NCI-H2227 (cell line): ENCODE results near the gene EXOC4.
A peak's percentile ranks its signal among the peaks of the same experiment; 100 is the strongest.
"Not testable (repeated sequence)": the region's sequence is repeated elsewhere in the genome, so short reads cannot be mapped to it uniquely, and the experiment has no call there.

Source experiments
- DNase-seq: peaks from one replicate; lab custom pipeline; 2025; ENCODE audit not compliant: unreplicated experiment; lab: John Stamatoyannopoulos, UW

EXOC4 gene

DNA sequence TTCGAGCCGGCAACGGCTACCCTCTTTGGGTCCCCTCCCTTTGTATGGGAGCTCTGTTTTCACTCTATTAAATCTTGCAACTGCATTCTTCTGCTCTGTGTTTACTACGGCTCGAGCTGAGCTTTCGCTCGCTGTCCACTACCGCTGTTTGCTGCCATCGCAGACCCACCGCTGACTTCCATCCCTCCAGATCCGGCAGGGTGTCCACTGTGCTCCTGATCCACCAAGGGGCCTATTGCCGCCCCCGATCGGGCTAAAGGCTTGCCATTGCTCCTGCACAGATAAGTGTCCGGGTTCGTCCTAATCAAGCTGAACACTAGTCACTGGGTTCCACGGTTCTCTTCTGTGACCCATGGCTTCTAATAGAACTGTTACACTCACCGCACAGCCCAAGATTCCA, 653.7 kb downstream of the EXOC4 start:
- not testable (repeated sequence) for DNase-seq

DNA sequence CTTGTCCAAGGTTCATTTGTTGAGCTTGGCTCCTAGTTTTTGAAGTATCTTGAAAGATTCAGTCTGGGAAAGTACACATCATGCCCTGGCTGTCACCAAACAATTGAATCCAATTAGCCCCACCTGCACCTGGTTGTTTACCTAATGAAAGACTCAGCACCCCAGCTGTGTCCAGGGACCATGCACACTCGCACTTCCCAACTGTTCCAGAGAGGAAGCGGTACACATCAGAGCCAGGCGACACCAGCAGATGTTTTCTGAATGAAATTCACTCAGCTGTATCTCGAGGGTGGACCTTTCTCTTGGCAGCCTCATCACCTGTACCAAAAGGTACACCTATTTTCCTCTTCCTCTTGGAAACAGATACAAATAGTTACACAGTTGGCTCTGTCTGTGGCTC, 657.9 kb downstream of the EXOC4 start:
- peak; percentile 45 for DNase-seq

DNA sequence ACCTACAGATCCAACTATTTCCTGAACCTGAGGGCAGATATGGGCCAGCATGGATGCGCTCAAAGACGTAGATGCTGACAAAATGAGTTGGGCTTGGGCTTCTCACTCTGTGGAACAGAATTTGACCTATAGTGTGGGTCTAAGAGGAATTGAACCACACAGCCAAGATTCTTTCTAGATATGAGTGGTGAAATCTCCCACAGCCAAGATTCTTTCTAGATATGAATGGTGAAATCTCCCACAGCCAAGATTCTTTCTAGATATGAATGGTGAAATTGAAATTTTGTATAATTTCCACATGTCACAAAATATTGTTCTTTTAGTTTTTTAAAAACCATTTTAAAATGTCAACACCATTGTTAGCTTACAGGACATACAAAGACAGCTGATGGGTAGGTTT, 658.8 kb downstream of the EXOC4 start:
- no peak for DNase-seq

DNA sequence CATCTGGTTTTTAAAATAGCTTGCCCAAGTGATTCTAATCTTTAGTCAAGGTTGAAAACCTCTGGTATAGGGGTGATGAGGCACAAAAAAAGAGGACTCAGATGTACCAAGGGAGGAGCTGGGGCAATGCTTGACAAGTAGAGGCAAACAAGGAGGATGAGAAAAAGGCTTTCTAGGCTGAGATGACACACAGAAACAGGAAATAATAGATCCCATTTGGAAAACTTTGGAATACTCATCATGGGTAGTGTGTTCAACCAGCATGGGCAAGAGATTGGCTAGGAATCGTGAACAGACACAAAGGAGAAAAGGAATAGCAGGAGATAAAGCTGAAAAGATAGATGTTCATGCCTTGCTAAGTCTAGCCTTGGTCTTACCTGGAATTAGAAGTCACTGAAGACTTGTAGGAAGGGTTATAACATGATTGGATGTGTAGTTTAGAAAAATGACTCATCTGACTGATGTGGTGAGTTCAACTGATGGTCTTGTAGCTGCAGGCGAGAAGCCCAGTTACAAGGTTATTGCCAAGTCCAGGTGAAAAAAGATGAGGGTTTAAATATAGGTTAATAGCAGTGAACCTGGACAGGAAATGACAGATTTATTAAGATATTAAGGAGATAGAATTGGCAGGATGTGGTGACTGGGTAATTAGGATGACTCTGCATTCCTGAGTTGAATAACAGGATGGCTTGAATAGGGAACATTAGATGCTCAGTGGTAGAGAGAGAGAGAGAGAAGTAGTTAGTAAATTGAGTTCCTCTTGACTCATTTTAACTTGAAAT, 660.2 kb downstream of the EXOC4 start:
- DNase-seq, result no peak

DNA sequence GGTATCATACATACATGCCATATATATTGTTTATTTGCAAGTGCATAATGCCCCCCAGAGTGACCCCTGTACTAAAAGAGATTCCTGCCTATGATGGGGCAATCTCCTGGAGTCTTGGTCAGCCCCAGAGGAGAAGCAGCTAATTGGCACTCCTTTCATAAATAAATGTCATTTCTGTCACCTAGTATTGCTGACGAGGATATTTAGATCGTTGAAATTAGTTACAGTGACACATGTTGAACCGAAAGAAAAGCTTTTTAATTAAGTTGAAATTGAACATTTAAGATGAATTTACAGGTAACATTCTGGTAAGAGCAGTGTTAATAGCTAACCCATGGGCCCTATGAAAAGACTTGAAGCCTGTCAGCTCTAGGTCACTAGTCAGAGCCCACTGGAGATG, 663.7 kb downstream of the EXOC4 start:
- no peak for DNase-seq

DNA sequence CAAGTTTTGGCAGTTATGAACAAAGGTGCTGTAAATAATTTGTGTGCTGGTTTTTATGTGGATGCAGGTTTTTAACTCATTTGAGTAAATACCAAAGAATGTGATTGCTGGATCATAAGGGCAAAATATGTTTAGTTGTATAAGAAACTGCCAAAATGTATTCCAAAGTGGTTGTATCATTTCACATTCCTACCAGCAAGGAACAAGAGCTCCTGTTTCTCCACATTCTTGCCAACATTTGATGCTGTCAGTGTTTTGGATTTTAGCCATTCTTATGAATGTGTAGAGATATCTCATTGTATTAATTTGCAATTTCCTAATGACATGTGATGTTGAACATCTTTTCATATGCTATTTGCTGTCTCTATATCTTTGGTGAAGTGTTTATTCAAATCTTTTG, 666.9 kb downstream of the EXOC4 start:
- no peak for DNase-seq

DNA sequence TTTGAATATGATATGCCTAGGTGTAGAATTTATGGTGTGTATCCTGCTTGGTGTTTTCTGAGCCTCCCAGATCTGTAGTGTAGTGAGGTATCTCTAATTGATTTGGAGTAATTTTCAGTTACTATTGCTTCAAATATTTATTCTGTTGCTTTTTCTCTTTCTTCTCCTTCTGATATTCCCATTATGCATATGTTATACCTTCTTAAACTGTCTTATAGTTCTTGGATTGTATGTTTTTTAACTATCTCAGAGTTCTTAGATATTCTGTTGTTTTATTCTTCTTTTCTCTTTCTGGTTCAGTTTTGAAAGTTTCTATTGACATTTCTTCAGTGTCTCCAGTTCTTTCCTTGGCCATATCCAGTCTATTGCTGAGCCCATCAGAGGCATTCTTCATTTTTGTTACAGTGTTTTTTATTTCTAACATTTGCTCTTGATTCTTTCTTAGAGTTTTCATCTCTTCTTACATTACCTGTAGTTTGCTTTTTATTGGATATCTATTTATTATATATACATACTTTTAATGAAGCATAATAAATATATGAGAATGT, 668.8 kb downstream of the EXOC4 start:
- no peak for DNase-seq

DNA sequence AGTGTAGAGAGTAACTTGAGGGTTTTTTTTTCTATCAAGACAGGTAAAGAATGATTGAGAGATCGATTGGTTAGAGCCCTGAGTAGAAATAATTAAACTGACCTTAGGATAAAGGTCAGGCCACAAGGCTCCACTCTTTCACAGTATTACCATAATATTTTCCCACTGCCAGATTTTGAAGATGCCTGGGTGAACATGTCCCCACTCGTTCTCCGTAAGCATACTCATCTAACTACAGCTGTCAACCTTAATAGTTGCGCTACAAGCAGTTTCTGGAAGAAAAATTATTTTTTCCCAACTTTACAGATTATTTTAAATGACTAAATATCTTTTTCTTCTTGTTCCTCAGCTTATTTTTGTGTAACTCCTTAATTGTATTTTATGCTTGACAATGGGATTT, 671.1 kb downstream of the EXOC4 start:
- no peak for DNase-seq

DNA sequence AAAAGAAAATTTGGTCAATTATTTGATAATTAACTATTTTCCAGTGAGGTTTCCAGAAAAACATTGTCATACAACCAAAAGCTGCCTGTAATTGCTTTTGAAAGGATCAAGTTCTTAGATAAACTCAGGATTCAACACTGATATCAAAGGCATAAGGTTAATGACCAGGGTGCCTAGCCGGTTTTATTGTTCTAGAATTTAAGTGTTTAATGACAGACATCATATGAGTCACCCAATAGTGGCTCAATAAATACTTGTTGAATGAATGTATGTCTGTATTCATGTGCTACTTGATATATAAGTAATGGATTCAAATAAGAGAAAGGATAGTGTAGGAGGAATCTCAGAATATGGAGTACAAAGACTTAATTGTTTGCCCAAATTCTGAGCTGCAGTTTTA, 678.2 kb downstream of the EXOC4 start:
- DNase-seq, result no peak

DNA sequence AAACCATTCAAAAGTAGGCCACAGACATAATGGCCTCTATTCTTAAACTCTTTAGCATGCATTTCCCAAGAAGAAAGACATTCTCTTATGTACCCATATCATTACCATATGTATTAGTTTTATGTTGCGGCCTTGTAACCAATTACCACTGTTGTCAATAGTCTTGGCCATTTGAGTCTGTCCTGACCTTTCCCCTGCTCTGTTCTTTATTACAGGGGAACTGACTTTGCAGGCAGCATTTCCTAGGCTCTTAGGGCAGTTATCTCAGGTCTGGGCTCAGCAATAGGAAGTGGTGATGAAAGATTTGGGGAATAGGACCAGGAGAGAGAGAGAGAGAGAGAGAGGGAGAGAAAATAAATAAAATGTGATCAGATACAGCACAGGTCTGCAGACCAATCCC, 679.7 kb downstream of the EXOC4 start:
- no peak for DNase-seq

DNA sequence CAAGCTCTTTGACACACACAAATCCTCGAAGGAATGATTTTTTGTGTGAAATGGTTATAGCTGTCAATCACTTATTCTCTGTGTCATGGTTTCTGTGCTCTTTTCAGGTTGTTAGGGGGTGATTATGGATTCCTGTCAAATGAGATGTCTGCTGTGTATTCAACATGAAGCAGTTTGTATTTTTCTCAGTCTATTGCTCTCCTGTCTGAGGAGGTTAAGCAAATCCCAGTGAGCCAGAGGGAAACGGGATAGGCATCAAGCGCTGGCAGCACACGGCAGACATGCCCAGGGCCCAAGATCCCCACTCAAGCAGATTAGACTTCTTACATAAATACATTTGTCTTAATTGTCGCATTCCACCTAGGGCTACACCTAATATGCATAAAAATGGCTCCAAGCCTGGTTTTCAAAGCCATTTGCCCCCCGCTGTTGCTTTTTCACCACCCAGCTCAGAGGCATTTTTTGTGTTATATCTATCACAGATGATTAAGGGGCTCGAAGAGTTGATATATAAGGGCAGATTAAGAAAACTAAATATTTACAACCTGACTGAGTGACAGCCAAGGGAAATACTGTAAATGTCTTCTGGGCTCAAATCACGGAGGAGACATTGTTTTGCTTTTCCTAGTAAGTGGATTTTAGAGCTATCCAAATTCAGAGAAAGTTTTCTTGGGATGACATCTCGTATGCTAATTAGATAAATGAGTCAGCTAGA, 681.5 kb downstream of the EXOC4 start:
- DNase-seq, result no peak

DNA sequence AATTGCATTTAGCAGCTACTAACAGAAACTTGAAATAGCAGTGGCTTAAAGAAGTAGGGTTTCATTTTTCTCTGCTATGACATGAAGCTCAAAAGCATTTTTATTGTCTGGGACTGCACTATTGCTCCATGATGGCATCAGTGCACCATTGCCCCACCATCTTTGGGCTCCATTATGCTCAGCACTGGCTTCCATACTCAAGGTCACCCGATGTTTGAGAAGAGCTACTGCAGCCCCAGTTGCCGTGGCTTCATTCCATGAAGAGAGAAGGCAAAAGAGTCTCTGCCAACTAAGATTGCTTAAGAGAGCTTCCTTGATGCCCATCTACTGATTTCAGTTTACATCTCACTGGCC, 682.1 kb downstream of the EXOC4 start:
- DNase-seq, result no peak

DNA sequence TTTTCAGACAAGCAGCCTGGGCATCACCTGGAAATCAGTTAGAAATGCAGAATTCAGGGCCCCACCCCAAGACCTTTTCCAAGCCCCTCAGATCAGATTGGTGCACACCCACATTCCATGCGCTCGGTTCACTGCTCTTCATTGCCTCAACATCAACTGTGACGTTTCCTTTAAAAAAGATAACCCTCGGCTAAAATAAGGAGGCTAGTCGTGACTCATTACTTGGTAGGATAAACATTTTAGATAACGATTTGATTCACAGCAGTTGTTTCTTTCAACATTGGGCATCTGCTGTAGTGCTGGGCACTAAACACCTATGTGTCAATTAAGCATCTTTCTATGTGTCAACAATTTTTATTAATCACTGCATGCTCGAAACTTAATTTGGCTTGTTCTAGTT, 683.2 kb downstream of the EXOC4 start:
- DNase-seq, result no peak

DNA sequence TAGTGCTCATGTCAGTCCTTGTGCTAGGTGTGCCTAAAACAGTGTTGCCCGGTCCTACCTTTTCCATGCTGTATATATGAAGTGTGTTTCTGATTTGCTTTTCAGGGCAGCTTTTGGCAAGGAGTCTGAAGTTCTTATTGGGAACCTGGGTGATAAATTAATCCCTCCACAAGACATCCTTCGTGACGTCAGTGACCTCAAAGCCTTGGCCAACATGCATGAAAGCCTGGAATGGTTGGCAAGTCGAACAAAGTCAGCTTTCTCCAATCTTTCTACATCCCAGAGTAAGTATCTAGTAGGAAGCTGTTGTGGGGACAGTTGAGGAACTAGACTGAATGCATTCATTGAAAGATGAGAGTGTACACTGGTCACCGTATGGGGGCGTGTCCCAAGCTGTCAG, 684.9 kb downstream of the EXOC4 start:
- no peak for DNase-seq

DNA sequence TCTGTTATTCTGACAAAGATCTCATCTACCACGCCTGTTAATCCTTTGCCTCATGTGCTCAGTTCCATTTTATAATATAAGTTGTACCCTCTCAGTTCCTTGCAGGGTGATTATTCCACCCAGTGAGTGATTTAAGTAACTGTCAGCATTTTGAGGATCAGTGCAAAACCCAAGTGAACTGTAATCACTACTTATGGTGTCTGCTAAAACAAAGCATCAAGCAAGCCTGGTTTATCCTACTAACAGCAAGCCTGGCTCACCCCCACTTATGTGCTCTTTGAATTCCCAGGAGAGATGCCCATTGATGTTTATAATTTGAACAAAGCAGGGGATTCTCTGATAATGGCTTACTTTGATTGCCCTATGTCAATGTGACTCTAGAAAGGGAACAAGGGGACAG, 687.5 kb downstream of the EXOC4 start:
- DNase-seq, result peak; percentile 92

DNA sequence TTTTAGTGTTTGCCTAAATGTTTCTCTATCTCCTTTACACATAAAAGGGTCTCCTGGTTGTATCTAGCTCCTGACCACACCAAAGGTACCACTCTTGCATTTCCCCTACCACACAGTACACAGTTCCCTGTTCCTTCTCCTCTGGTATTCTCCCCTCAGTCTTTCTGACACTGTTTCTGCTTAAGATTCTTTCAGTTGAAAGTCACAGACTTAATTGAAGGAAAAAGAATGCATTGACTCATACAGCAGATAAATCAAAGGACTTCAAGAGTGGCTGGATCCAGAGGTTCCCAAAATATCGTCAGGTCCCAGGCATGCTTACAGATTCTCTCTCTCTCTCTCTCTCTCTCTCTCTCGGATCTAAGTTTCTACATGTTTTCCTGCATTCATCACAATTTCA, 688.6 kb downstream of the EXOC4 start:
- no peak for DNase-seq

DNA sequence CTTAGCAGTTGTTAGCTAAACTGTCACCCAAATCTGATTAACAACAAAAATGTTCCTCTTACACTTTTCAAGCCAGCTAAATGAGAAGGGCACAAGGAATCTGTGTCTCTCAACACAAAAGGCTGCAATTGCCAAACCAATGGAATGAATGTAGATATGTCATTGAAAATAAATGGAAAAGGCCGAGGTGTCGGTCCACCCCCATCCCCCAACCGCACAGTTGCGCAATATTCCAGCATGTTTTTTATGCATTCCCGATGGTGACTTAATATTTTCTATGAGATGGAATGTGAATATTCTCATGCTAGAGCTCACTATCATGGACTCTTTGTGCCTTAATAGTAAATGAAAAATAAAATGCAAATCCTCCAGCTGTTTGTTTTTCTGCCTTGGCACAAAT, 692.6 kb downstream of the EXOC4 start:
- DNase-seq, result no peak

DNA sequence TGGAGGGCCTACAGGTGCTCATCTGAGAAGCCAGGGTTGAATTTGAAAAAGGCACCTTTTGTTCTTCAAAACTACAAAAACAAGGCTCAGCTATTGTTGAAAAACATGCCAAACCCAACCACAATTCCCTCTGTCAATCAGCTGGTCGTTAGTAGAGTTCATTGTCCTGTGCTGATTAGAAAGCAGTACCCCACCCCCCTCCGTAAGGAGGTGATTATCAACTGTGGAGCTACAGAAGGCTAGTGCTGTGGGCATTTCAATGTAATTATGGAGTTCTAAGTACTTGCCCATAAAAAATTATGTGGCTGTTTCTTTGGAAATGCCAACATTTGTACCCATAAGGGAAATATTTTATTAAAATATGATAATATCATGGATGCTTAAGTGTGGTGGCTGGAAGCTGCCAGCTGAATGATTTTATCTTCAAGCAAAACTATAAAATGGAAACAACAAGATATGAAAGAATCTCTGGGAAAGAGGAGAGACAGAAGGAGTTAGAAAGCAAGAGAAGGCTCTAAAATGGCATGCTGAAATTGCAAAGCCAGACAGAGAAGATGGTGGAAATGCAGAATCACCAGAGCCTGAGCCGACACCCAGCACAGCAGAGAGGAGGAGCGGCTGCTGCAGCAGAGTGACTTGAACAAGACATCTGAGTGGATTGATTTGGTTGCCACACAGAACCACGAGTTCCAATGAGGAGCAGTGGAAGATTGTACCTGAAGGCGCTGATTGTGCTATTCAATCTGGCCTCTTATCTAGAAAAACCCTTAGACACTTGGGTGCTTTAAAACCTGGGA, 694.8 kb downstream of the EXOC4 start:
- DNase-seq, result no peak

DNA sequence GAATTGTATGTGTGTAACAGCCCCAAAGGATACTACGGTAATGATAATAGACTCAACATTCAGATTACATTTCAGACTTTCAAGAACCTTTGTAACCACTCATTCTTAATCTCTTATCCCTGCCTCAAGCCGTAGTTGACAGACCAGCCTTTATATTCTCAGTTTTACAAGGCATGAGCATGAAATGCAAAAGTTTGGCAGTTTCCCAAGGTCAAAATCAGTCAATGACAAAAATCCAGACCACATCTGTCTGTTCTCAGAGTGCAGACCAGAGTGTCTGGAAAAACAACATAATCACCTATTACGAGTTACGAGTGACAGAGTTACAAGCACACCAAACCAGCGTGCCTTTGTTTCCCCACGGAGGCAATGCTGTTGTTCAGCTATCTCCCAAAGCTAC, 695.7 kb downstream of the EXOC4 start:
- DNase-seq, result no peak

DNA sequence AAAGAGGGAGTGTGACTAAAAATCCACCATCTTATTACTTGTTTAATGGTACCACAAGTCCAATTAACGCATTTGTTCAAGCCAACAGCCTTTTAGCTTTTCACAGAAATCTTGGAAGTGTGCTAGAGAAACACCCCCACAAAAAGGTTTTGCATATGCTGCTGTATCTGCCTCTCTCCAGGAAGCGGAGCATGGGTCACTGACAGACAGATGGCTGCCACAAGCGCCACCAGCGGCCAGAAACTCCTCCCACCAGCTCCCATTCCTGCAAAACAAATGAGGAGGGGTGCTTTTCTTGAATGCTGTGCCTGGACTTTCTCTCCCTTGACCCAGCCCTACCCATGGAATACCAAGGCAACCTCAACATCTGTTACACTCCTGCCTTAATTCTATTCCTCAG, 698.0 kb downstream of the EXOC4 start:
- peak; percentile 53 for DNase-seq

DNA sequence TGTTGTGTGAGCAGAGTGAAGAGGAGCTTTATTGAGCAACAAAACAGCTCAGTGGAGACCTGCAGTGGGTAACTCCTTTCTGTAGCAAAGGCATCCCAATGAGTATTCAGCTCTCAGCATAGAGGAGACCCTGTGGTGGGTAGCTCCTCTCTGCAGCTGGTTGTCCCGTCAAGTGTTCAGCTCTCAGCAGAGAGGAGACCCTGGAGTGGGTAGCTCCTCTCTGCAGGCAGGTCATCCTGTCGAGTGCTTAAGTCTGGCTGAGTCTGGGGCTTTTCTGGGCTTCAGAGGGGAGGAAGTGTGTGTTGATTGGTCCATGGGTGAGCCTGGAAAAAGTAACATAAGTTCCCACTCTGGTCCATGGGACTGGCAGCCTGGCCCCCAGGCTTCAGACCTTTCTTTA, 702.3 kb downstream of the EXOC4 start:
- DNase-seq, result no peak

DNA sequence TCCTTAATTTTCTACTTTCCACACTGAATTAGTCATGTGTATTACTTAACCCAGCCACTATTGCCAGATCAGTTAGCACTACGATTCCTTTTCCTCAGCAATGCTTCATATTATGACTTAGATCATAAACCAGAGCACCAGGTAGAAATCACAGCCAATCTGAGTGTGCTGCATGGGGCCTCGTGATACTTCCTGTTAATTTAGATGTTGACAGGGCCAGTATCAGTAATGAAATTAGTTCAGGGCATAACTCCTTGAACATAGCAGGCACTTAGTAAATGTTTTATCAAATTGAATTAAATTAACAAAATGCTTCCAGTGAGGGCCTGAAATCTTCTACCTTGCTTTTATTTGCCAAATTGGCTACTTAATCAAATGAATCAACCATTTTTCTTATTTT, 705.0 kb downstream of the EXOC4 start:
- DNase-seq, result no peak
